Naive thymus-derived CD4-positive, alpha-beta T cell (primary cell): Measurements from ENCODE around the gene C3AR1. TPM values are rescaled to one million over a fixed set of nuclear protein-coding genes. Genes with fewer than 3 reads are reported as not detected.

Experiments
- ATAC-seq: fragments of 150-1000 bp; cut with Tn5 transposase; 2 replicates; pipeline ENCODE4 v1.10.0; 2021; ENCODE audit warnings: mild to moderate bottlenecking, moderate library complexity
- CTCF ChIA-PET: fragments of 350-600 bp; sonication (Branson Sonifier 250); formaldehyde crosslinking; loops from one replicate; lab custom pipeline; 2021; ENCODE audit warnings: antibody characterized with exemption; lab: Charles Lee
- POLR2A ChIA-PET: fragments of 350-600 bp; sonication (Branson Sonifier 250); formaldehyde crosslinking; loops from one replicate; lab custom pipeline; 2021; ENCODE audit warnings: antibody characterized with exemption, inconsistent platforms; lab: Charles Lee
- DNase-seq, 9 donors: peaks; one replicate each; pipeline versions ENCODE4 v3.0.0 to v3.0.0-alpha.2; 2020 to 2022; ENCODE audit warnings: mixed read lengths in 1 of 9
- H3K27ac ChIP-seq: one replicate; pipeline ENCODE4 v1.7.0; 2013; ENCODE audit warnings: mild to moderate bottlenecking, low read depth, low read length, moderate library complexity
- H3K27me3 ChIP-seq, 2 donors: one replicate each; pipeline ENCODE4 v1.7.0; 2013; ENCODE audit warnings: low read length in 2 of 2, mild to moderate bottlenecking in 2 of 2, moderate library complexity in 2 of 2; ENCODE audit not compliant: control insufficient read depth in 2 of 2, insufficient read depth in 2 of 2
- H3K36me3 ChIP-seq, 3 experiments: 1 replicate in 2 of 3; 2 replicates in 1 of 3; pipeline ENCODE4 v1.7.0; 2013; ENCODE audit warnings: low read length in 3 of 3, mild to moderate bottlenecking in 3 of 3, moderate library complexity in 1 of 3; ENCODE audit not compliant: insufficient read depth in 3 of 3, control insufficient read depth in 2 of 3
- H3K4me1 ChIP-seq, 2 donors: one replicate each; pipeline ENCODE4 v1.7.0; 2013; ENCODE audit warnings: low read length in 2 of 2, mild to moderate bottlenecking in 2 of 2, moderate library complexity in 1 of 2; ENCODE audit not compliant: control insufficient read depth in 2 of 2, insufficient read depth in 2 of 2
- H3K4me3 ChIP-seq: 2 replicates; pipeline ENCODE4 v1.7.0; 2013; ENCODE audit warnings: mild to moderate bottlenecking, low read length
- H3K9me3 ChIP-seq, 3 experiments: 1 replicate in 2 of 3; 2 replicates in 1 of 3; pipeline ENCODE4 v1.7.0; 2013; ENCODE audit warnings: low read length in 3 of 3; ENCODE audit not compliant: control insufficient read depth in 2 of 3
- H3K27ac Mint-ChIP-seq, 9 donors: one replicate each; pipeline ENCODE4 v1.8.0; 2020 to 2022; ENCODE audit warnings: mixed read lengths in 9 of 9, mild to moderate bottlenecking in 8 of 9, moderate library complexity in 5 of 9, inconsistent platforms in 2 of 9
- H3K27me3 Mint-ChIP-seq, 5 donors: one replicate each; pipeline ENCODE4 v1.8.0; 2021 to 2022; ENCODE audit warnings: mixed read lengths in 5 of 5, mild to moderate bottlenecking in 1 of 5
- H3K36me3 Mint-ChIP-seq, 5 donors: one replicate each; pipeline ENCODE4 v1.8.0; 2020 to 2022; ENCODE audit warnings: mixed read lengths in 5 of 5, mild to moderate bottlenecking in 3 of 5, inconsistent platforms in 1 of 5
- H3K4me1 Mint-ChIP-seq, 7 donors: one replicate each; pipeline ENCODE4 v1.8.0; 2020 to 2022; ENCODE audit warnings: mixed read lengths in 7 of 7, mild to moderate bottlenecking in 3 of 7, inconsistent platforms in 1 of 7
- H3K4me3 Mint-ChIP-seq, 10 donors: one replicate each; pipeline ENCODE4 v1.8.0; 2020 to 2022; ENCODE audit warnings: mild to moderate bottlenecking in 10 of 10, mixed read lengths in 10 of 10, moderate library complexity in 6 of 10, inconsistent platforms in 2 of 10
- H3K9me3 Mint-ChIP-seq, 11 donors: one replicate each; pipeline ENCODE4 v1.8.0; 2020 to 2022; ENCODE audit warnings: mixed read lengths in 11 of 11, mild to moderate bottlenecking in 4 of 11, inconsistent platforms in 1 of 11, moderate library complexity in 1 of 11
- intact Hi-C, 2 donors: fragments of 100-400 bp; cut with micrococcal nuclease; formaldehyde crosslinking; loops; one replicate each; pipeline ENCODE4 v1.15.1; 2023
- polyA plus RNA-seq, 2 donors: library from polyadenylated mRNA; unstranded; fragments of 300-500 nt; fragmentation: Illumina TruSeq; gene quantifications; one replicate each; pipeline ENCODE4 v1.2.3, GENCODE V29; 2021
- total RNA-seq, 6 experiments: library from RNA in 5 of 6; stranded (reverse) in 5 of 6; gene quantifications; 1 replicate in 5 of 6; 2 replicates in 1 of 6; pipeline ENCODE4 v1.2.3 and lab custom pipeline; 2021 to 2026

C3AR1 gene
- total and polyA plus RNA-seq, 7 experiments from 2014 or later, result 0.54 to 12.7 (median 2.7) TPM

- peak overlapping the region; percentile 22 for H3K4me3 ChIP-seq
- H3K27me3 ChIP-seq, result no peaks in the 10 kb centered on the region
- peak overlapping the region; percentile 57 to 90 (median 74) for H3K4me3 Mint-ChIP-seq
- H3K4me1 ChIP-seq, result peaks cover 50 to 60% of the 10 kb centered on the region in 2 donors
- H3K4me1 Mint-ChIP-seq, result peaks cover 60 to 72% (median 66%) of the 10 kb centered on the region in 7 donors
- H3K27ac Mint-ChIP-seq, result peak overlapping the region; percentile 6 to 87 (median 69)
- no peak for DNase-seq
- peaks cover 0 to 35% (median 10%) of the 10 kb centered on the region in 3 experiments for H3K36me3 ChIP-seq
- peaks cover 0 to 13% (median 4%) of the 10 kb centered on the region in 5 donors for H3K36me3 Mint-ChIP-seq
- ChIA-PET POLR2A (interaction anchor here (1.3 to 16.4 kb wide), 7 partner anchors 9 to 101 kb away, joined by 3 to 178 read pairs (median 7); partner anchors contain the start of genes NECAP1 and SLC2A3), CTCF (interaction anchor here (1.2 to 2.7 kb wide), 4 partner anchors 9 to 104 kb away, joined by 5 to 14 read pairs (median 11); no protein-coding TSS in a partner anchor)
- no peak for ATAC-seq
- H3K9me3 Mint-ChIP-seq, result no peaks in the 10 kb centered on the region
- intact Hi-C loops, result no loop called here
- no peaks in the 10 kb centered on the region for H3K27me3 Mint-ChIP-seq
- H3K9me3 ChIP-seq, result no peaks in the 10 kb centered on the region
- H3K27ac ChIP-seq, result peak overlapping the region; percentile 62
Measured at GRCh38 chr12:8037046-8037663, 29.0 kb downstream of the C3AR1 start.

- Mint-ChIP-seq H3K27me3 (no peaks in the 10 kb centered on the region), H3K27ac (peak overlapping the region in 7 of 9 donors; percentile 69 to 97 (median 87)), H3K4me3 (peak overlapping the region in 9 of 10 donors; percentile 33 to 93 (median 85)), H3K36me3 (peaks cover 0 to 9% (median 4%) of the 10 kb centered on the region in 5 donors), H3K9me3 (no peaks in the 10 kb centered on the region), H3K4me1 (peaks cover 64 to 77% (median 73%) of the 10 kb centered on the region in 7 donors)
- Histone ChIP-seq H3K27ac (peak overlapping the region; percentile 62), H3K27me3 (no peaks in the 10 kb centered on the region), H3K36me3 (peaks cover 0 to 27% (median 5%) of the 10 kb centered on the region in 3 experiments), H3K9me3 (no peaks in the 10 kb centered on the region), H3K4me3 (no peak overlapping the region), H3K4me1 (peaks cover 53 to 60% of the 10 kb centered on the region in 2 donors)
- CTCF ChIA-PET, result interaction anchor here (1.6 to 2.5 kb wide), 3 partner anchors 10 to 103 kb away, joined by 4 to 10 read pairs (median 5); no protein-coding TSS in a partner anchor
- DNase-seq (no peak), ATAC-seq (no peak)
- POLR2A ChIA-PET, result interaction anchor here (1.4 to 16.4 kb wide), 4 partner anchors 9 to 100 kb away, joined by 4 to 178 read pairs (median 30); partner anchors contain the start of genes NECAP1 and SLC2A3
- intact Hi-C loops, result no loop called here
Measured at GRCh38 chr12:8036346-8036745, 29.8 kb downstream of the C3AR1 start.

GRCh38 chr12:8035440-8036010 lies 30.6 kb downstream of the C3AR1 start:
- Histone ChIP-seq H3K27me3 (no peaks in the 10 kb centered on the region), H3K27ac (peak overlapping the region; percentile 100), H3K4me3 (no peak overlapping the region), H3K4me1 (peaks cover 53 to 60% of the 10 kb centered on the region in 2 donors), H3K36me3 (peaks cover 0 to 19% (median 5%) of the 10 kb centered on the region in 3 experiments), H3K9me3 (no peaks in the 10 kb centered on the region)
- peaks cover 64 to 80% (median 73%) of the 10 kb centered on the region in 7 donors for H3K4me1 Mint-ChIP-seq
- peak overlapping the region in 7 of 9 donors; percentile 69 to 97 (median 91) for H3K27ac Mint-ChIP-seq
- H3K4me3 Mint-ChIP-seq, result peak overlapping the region in 9 of 10 donors; percentile 71 to 94 (median 90)
- DNase-seq, result no peak
- CTCF ChIA-PET, result interaction anchor here (1.6 to 2.5 kb wide), 4 partner anchors 9 to 102 kb away, joined by 4 to 14 read pairs (median 8); no protein-coding TSS in a partner anchor
- POLR2A ChIA-PET, result interaction anchor here (1.4 to 16.4 kb wide), 4 partner anchors 8 to 100 kb away, joined by 4 to 178 read pairs (median 30); partner anchors contain the start of genes NECAP1 and SLC2A3
- intact Hi-C loops, result no loop called here
- ATAC-seq, result no peak
- H3K36me3 Mint-ChIP-seq, result peaks cover 0 to 8% (median 0%) of the 10 kb centered on the region in 5 donors
- no peaks in the 10 kb centered on the region for H3K27me3 Mint-ChIP-seq
- no peaks in the 10 kb centered on the region for H3K9me3 Mint-ChIP-seq

GRCh38 chr12:8034802-8035201 lies 31.4 kb downstream of the C3AR1 start:
- ChIA-PET POLR2A (interaction anchor here (1.1 to 16.4 kb wide), 4 partner anchors 7 to 102 kb away, joined by 3 to 178 read pairs (median 35); partner anchors contain the start of genes NECAP1 and SLC2A3), CTCF (interaction anchor here (1.0 to 2.0 kb wide), 6 partner anchors 9 to 102 kb away, joined by 3 to 14 read pairs (median 4); no protein-coding TSS in a partner anchor)
- no peaks in the 10 kb centered on the region for H3K9me3 Mint-ChIP-seq
- Histone ChIP-seq H3K9me3 (no peaks in the 10 kb centered on the region), H3K4me1 (peaks cover 53 to 60% of the 10 kb centered on the region in 2 donors), H3K27ac (peak overlapping the region; percentile 100), H3K4me3 (no peak overlapping the region), H3K36me3 (peaks cover 0 to 11% (median under 1%) of the 10 kb centered on the region in 3 experiments), H3K27me3 (no peaks in the 10 kb centered on the region)
- H3K4me3 Mint-ChIP-seq, result peak overlapping the region; percentile 71 to 94 (median 91)
- DNase-seq (no peak), ATAC-seq (no peak)
- H3K4me1 Mint-ChIP-seq, result peaks cover 64 to 81% (median 70%) of the 10 kb centered on the region in 7 donors
- peaks cover 0 to 8% (median 0%) of the 10 kb centered on the region in 5 donors for H3K36me3 Mint-ChIP-seq
- peak overlapping the region; percentile 46 to 97 (median 79) for H3K27ac Mint-ChIP-seq
- peaks cover 0 to 2% (median 0%) of the 10 kb centered on the region in 5 donors for H3K27me3 Mint-ChIP-seq
- intact Hi-C loops, result loop anchor here (1.0 to 5.0 kb wide), 2 partner anchors 9 to 662 kb away; partner anchors contain the start of gene RIMKLB (in 1 of the 2)

GRCh38 chr12:8033153-8034044 lies 32.8 kb downstream of the C3AR1 start:
- intact Hi-C loops, result loop anchor here (1.0 to 5.0 kb wide), 3 partner anchors 7 to 845 kb away; partner anchors contain the start of genes PEX5 (in 1 of the 2) and RIMKLB (in 1 of the 2)
- ChIA-PET CTCF (interaction anchor here (0.7 to 2.0 kb wide), 5 partner anchors 11 to 44 kb away, joined by 3 to 14 read pairs (median 4); no protein-coding TSS in a partner anchor), POLR2A (interaction anchor here (0.5 to 16.4 kb wide), 8 partner anchors 11 to 207 kb away, joined by 3 to 178 read pairs (median 5); partner anchors contain the start of genes NECAP1 and SLC2A3)
- Mint-ChIP-seq H3K4me3 (peak overlapping the region; percentile 71 to 94 (median 91)), H3K9me3 (no peaks in the 10 kb centered on the region), H3K4me1 (peaks cover 54 to 67% (median 58%) of the 10 kb centered on the region in 7 donors), H3K27ac (peak overlapping the region; percentile 46 to 97 (median 81)), H3K36me3 (peaks cover 0 to 6% (median 0%) of the 10 kb centered on the region in 5 donors), H3K27me3 (peaks cover 0 to 2% (median 0%) of the 10 kb centered on the region in 5 donors)
- peak; percentile 14 for ATAC-seq
- H3K27ac ChIP-seq, result peak overlapping the region; percentile 100
- peak overlapping the region; percentile 88 for H3K4me3 ChIP-seq
- H3K4me1 ChIP-seq, result peaks cover 49 to 50% of the 10 kb centered on the region in 2 donors
- no peaks in the 10 kb centered on the region for H3K27me3 ChIP-seq
- peak in 5 of 9 donors; percentile 22 to 74 (median 39) for DNase-seq
- H3K9me3 ChIP-seq, result no peaks in the 10 kb centered on the region
- H3K36me3 ChIP-seq, result peaks cover 0 to 6% (median 0%) of the 10 kb centered on the region in 3 experiments
